Measurements from ENCODE around the gene ZNF444.

GRCh38 chr19:56097776-56098175 is 43.3 kb upstream of the ZNF444 start:
- TF ChIP-seq, protein P1, sequence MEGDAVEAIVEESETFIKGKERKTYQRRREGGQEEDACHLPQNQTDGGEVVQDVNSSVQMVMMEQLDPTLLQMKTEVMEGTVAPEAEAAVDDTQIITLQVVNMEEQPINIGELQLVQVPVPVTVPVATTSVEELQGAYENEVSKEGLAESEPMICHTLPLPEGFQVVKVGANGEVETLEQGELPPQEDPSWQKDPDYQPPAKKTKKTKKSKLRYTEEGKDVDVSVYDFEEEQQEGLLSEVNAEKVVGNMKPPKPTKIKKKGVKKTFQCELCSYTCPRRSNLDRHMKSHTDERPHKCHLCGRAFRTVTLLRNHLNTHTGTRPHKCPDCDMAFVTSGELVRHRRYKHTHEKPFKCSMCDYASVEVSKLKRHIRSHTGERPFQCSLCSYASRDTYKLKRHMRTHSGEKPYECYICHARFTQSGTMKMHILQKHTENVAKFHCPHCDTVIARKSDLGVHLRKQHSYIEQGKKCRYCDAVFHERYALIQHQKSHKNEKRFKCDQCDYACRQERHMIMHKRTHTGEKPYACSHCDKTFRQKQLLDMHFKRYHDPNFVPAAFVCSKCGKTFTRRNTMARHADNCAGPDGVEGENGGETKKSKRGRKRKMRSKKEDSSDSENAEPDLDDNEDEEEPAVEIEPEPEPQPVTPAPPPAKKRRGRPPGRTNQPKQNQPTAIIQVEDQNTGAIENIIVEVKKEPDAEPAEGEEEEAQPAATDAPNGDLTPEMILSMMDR (IDR thresholded peaks at IDR 0.05 in 4 of 5, conservative IDR thresholded peaks at IDR 0.05 in 1 of 5): no peak
- TF ChIP-seq POLR2A (IDR thresholded peaks at IDR 0.05): no peak

Data from gastrocnemius medialis (tissue), 4 donors.